ENCODE measurements around the gene ADCY7.

The ADCY7 gene

GRCh38 chr16:50313596-50314478, 47.5 kb downstream of the ADCY7 start:
- Histone ChIP-seq H3K9ac (ENCODE audit: low read length) (no peak overlapping the region), H4K20me1 (ENCODE audit: insufficient read depth, low read length) (no peaks in the 10 kb centered on the region), H3K9me3 (replicated peaks; ENCODE audit: insufficient read depth, low read length) (no peaks in the 10 kb centered on the region), H3K4me3 (ENCODE audit: low read length) (no peak overlapping the region), H3K27ac (ENCODE audit: low read length) (no peak overlapping the region), H3K9me2 (replicated peaks; ENCODE audit: insufficient read depth, low read length) (no peaks in the 10 kb centered on the region), H3K36me3 (replicated peaks; ENCODE audit: insufficient read depth, low read length) (peaks cover 4% of the 10 kb centered on the region; the same call in 1 of the 2 replicates), H3K4me1 (ENCODE audit: low read length) (no peaks in the 10 kb centered on the region), H3K27me3 (replicated peaks; ENCODE audit: insufficient read depth, low read length) (no peaks in the 10 kb centered on the region), H3F3A (ENCODE audit: insufficient read depth, low read length) (no peaks in the 10 kb centered on the region), H3K4me2 (ENCODE audit: low read depth, low read length) (no peak overlapping the region), H2AFZ (ENCODE audit: low read length) (no peak overlapping the region), H3K79me2 (ENCODE audit: low read length) (no peaks in the 10 kb centered on the region)
- TF ChIP-seq EZH2 (optimal IDR thresholded peaks at IDR 0.05; ENCODE audit: low read depth, low read length) (no peak), EZH2phosphoT487 (IDR thresholded peaks at IDR 0.05; ENCODE audit: low read length) (no peak), CTCF (IDR thresholded peaks at IDR 0.05; ENCODE audit: low read length) (no peak)
- DNase-seq, result no peak

- H4K20me1 ChIP-seq (ENCODE audit: insufficient read depth, low read length), result no peaks in the 10 kb centered on the region
- no peaks in the 10 kb centered on the region for H3K27me3 ChIP-seq (replicated peaks; ENCODE audit: insufficient read depth, low read length)
- no peak for TF ChIP-seq CTCF (IDR thresholded peaks at IDR 0.05; ENCODE audit: low read length)
- no peak for TF ChIP-seq EZH2 (optimal IDR thresholded peaks at IDR 0.05; ENCODE audit: low read depth, low read length)
- no peak for TF ChIP-seq EZH2phosphoT487 (IDR thresholded peaks at IDR 0.05; ENCODE audit: low read length)
- no peaks in the 10 kb centered on the region for H3K79me2 ChIP-seq (ENCODE audit: low read length)
- H3K9ac ChIP-seq (ENCODE audit: low read length), result no peak overlapping the region
- H2AFZ ChIP-seq (ENCODE audit: low read length), result no peak overlapping the region
- no peaks in the 10 kb centered on the region for H3F3A ChIP-seq (ENCODE audit: insufficient read depth, low read length)
- H3K9me3 ChIP-seq (replicated peaks; ENCODE audit: insufficient read depth, low read length), result no peaks in the 10 kb centered on the region
- no peak overlapping the region for H3K4me3 ChIP-seq (ENCODE audit: low read length)
- peaks cover 4% of the 10 kb centered on the region; the same call in 1 of the 2 replicates for H3K36me3 ChIP-seq (replicated peaks; ENCODE audit: insufficient read depth, low read length)
- H3K4me1 ChIP-seq (ENCODE audit: low read length), result no peaks in the 10 kb centered on the region
- H3K4me2 ChIP-seq (ENCODE audit: low read depth, low read length), result no peak overlapping the region
- H3K27ac ChIP-seq (ENCODE audit: low read length), result no peak overlapping the region
- no peak for DNase-seq
- H3K9me2 ChIP-seq (replicated peaks; ENCODE audit: insufficient read depth, low read length), result no peaks in the 10 kb centered on the region
Measured at GRCh38 chr16:50314665-50315064, 48.3 kb downstream of the ADCY7 start.

- no peak overlapping the region for H3K9ac ChIP-seq (ENCODE audit: low read length)
- no peaks in the 10 kb centered on the region for H3K4me1 ChIP-seq (ENCODE audit: low read length)
- TF ChIP-seq CTCF (IDR thresholded peaks at IDR 0.05; ENCODE audit: low read length), result no peak
- TF ChIP-seq EZH2 (optimal IDR thresholded peaks at IDR 0.05; ENCODE audit: low read depth, low read length), result no peak
- no peak for TF ChIP-seq EZH2phosphoT487 (IDR thresholded peaks at IDR 0.05; ENCODE audit: low read length)
- H4K20me1 ChIP-seq (ENCODE audit: insufficient read depth, low read length), result no peaks in the 10 kb centered on the region
- H2AFZ ChIP-seq (ENCODE audit: low read length), result no peak overlapping the region
- no peak overlapping the region for H3K4me3 ChIP-seq (ENCODE audit: low read length)
- no peaks in the 10 kb centered on the region for H3F3A ChIP-seq (ENCODE audit: insufficient read depth, low read length)
- no peak for DNase-seq
- no peaks in the 10 kb centered on the region for H3K9me3 ChIP-seq (replicated peaks; ENCODE audit: insufficient read depth, low read length)
- H3K4me2 ChIP-seq (ENCODE audit: low read depth, low read length), result no peak overlapping the region
- no peaks in the 10 kb centered on the region for H3K79me2 ChIP-seq (ENCODE audit: low read length)
- no peak overlapping the region for H3K27ac ChIP-seq (ENCODE audit: low read length)
- no peaks in the 10 kb centered on the region for H3K27me3 ChIP-seq (replicated peaks; ENCODE audit: insufficient read depth, low read length)
- H3K36me3 ChIP-seq (replicated peaks; ENCODE audit: insufficient read depth, low read length), result peaks cover 4% of the 10 kb centered on the region; the same call in 1 of the 2 replicates
- H3K9me2 ChIP-seq (replicated peaks; ENCODE audit: insufficient read depth, low read length), result no peaks in the 10 kb centered on the region
Measured at GRCh38 chr16:50315346-50315997, 49.1 kb downstream of the ADCY7 start.

Measured in MM.1S (cell line).